Esophagus squamous epithelium (tissue), 4 donors: ENCODE data around the gene MPC1L.

ENCODE experiments used
- CTCF ChIP-seq, 6 experiments: fragments of 450-650 bp in 4 of 6; fragments of 200-600 bp in 2 of 6; sonication (generic) in 2 of 6; IDR thresholded peaks; one replicate each; pipeline ENCODE4 v1.5.1; 2016 to 2019; ENCODE audit warnings: antibody characterized with exemption in 6 of 6, mild to moderate bottlenecking in 4 of 6, moderate library complexity in 4 of 6
- POLR2A ChIP-seq, 4 donors: fragments of 450-650 bp; IDR thresholded peaks; one replicate each; pipeline ENCODE4 v1.6.1; 2017; ENCODE audit warnings: antibody characterized with exemption in 4 of 4, mild to moderate bottlenecking in 4 of 4, moderate library complexity in 3 of 4

DNA sequence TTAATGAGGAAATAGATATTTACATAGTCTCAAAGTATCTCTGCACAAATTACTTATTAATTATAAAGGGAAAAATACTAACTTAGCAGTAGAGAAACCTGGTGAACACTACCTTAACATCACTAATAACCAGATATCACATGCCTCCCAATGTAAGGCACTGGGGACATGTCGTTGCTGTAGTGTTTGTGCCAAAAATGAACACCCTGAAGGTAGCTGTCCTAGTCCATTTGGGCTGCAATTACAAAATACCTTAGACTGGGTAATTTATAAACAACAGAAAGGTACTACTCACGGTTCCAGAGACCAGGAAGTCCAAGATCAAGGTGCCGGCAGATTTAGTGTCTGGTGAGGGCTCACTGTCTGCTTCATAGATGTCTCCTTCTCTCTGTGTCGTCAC lies 10.7 kb upstream of the MPC1L start:
- no peak for TF ChIP-seq CTCF (IDR thresholded peaks at IDR 0.05)
- no peak for TF ChIP-seq POLR2A (IDR thresholded peaks at IDR 0.05)
